Smooth muscle cell of the pulmonary artery (primary cell): ENCODE results near the gene CCM2L. TPM values are rescaled to one million over a fixed set of nuclear protein-coding genes. Genes with fewer than 3 reads are reported as not detected.

Source experiments
- total RNA-seq: library from RNA; depleted of rRNA; stranded (reverse); fragments of >200 nt; gene quantifications from 2 replicates; pipeline ENCODE4 v1.2.3, GENCODE V29; 2014

Gene CCM2L
- 0.07 TPM in 1 of 2 replicates, not detected in the other for total RNA-seq

GRCh38 chr20:32010101-32010500 is at the start of gene CCM2L:
Gene CCM2L, plus strand, starts transcription at chr20:32010438. Its CDS starts 17 bp downstream, at chr20:32010455.

DNA sequence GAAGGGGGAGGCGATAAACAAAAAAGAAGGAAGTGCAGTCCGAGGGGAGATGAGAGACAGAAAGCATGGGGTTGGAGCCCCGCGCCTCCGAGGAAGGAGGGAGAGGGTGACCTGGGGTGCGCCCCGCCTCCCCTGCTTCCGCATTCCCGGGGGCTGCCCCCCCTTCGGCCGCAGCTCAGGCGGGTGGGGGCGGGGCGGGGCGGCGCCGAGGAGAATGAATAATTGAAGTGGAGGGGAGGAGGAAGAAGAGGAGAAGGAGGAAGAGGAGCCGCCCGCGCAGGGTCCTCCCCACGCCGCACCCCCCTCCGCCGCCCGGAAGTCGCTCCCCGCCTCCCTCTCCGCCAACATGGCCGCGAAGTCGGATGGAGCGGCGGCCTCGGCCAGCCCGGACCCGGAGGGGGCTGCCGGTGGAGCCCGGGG is 42.4 kb upstream of the CCM2L start, which contains the start of gene XKR7:
Gene XKR7 (plus strand): TSS at position 322 of the 420 bp plus-strand sequence. CDS start 25 bp downstream, at position 347.

GRCh38 chr20:32052090-32052777 is 42.0 kb downstream of the CCM2L start, which contains the start of gene HCK:
Gene HCK, plus strand, starts transcription at chr20:32052242.

Other genes with a start within 250 kb of the CCM2L start
- gene MYLK2, start 191.1 kb upstream of the CCM2L start, total RNA-seq, result 0.07 and 0.10 TPM in 2 replicates
- gene FOXS1, start 164.8 kb upstream of the CCM2L start, total RNA-seq, result 20.6 and 23.1 TPM in 2 replicates
- 0.17 and 0.20 TPM in 2 replicates for gene DUSP15, start 139.9 kb upstream of the CCM2L start, total RNA-seq
- 0.07 TPM in 1 of 2 replicates, not detected in the other for gene TTLL9, start 139.8 kb upstream of the CCM2L start, total RNA-seq
- 3.1 and 3.4 TPM in 2 replicates for gene PDRG1, start 58.4 kb upstream of the CCM2L start, total RNA-seq
- gene XKR7, start 42.3 kb upstream of the CCM2L start, total RNA-seq, result under 0.01 TPM in 1 of 2 replicates, not detected in the other
- not detected in 2 replicates for gene HCK, start 41.8 kb downstream of the CCM2L start, total RNA-seq
- gene TM9SF4, start 99.3 kb downstream of the CCM2L start, total RNA-seq, result 67.6 and 69.0 TPM in 2 replicates
- 2.3 and 3.5 TPM in 2 replicates for gene PLAGL2, start 197.3 kb downstream of the CCM2L start, total RNA-seq
- gene POFUT1, start 197.4 kb downstream of the CCM2L start, total RNA-seq, result 58.1 and 67.9 TPM in 2 replicates